Cerebellar cortex (tissue), 1 donor: ENCODE data around the gene CYP27B1.
A peak's percentile ranks its signal among the peaks of the same experiment; 100 is the strongest.
"Not testable (repeated sequence)": the region's sequence is repeated elsewhere in the genome, so short reads cannot be mapped to it uniquely, and the experiment has no call there.

Experiments used
- DNase-seq: peaks from one replicate; pipeline ENCODE4 v3.0.0-alpha.2; 2015; ENCODE audit warnings: low spot score

The CYP27B1 gene

DNA sequence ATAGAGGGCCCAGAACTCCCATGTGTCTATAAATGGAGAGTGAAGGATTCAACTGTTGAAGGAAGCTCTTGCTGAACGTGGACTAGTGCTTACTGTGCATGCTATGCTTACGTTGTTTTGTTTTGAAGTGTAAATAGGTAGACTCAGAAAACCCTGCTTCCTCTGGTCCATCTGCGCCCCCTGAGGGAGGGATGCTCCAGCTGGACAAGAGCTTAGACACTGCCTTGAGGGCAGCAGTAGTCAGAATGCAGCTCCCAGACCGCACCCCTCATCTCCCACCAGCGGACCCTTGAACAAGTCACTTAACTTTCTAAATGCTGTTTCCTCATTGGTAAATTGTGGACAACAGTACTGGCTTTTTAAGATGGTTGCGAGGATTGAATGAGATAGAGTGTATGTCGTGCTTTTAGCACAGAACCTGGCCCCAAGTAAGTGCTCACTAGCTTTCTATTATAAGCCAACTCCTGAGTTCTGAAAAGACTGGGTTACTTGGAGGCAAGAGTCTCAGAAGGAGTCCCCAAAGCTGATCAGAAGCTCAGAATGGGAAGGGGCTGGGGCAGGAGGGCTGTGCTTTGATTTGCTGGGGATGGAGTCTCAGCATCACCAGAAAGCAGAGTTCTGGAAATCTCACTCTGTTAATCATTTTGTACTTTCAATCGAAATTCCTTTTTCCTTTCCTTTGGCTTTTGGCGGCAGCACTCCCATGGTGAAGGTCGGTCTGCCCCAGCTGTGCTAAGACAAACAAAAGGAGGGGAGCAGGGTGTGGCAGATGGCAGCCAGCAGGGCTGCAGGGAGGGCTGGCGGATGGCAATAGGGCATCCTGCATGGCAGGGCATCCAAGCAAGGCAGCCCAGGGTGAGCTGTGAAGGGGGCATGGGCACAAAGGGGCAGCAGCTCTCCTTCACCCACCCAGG lies 43.9 kb downstream of the CYP27B1 start:
- DNase-seq: peak; percentile 28

DNA sequence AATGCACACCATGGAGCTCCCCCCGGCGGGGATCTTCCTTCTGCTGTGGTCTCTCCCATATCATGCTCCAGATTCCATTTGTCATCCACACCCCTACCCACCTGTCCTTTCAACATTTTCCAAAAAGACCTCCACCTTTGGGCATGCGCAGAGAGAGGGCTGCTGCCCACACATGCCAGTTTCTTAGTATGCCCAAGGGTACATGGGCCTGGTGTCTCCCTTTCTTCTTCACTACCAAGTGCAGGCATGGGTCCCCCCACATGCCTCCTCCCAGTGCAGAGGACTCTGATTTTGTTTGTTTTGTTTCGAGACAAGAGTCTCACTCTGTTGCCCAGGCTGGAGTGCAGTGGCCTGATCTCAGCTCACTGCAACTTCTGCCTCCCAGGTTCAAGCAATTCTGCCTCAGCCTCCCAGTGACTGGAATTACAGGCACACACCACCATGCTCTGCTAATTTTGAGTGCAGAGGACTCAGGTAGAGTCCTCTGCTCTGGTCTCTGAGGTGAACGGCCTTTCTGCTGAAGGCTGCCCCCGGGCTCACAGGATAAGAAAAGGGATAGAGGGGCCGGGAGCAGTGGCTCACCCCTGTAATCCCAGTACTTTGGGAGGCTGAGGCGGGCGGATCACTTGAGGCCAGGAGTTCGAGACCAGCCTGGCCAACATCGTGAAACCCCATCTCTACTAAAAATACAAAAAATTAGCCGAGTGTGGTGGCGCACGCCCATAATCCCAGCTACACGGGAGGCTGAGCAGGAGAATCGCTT lies 44.9 kb downstream of the CYP27B1 start:
- DNase-seq: not testable (repeated sequence)

DNA sequence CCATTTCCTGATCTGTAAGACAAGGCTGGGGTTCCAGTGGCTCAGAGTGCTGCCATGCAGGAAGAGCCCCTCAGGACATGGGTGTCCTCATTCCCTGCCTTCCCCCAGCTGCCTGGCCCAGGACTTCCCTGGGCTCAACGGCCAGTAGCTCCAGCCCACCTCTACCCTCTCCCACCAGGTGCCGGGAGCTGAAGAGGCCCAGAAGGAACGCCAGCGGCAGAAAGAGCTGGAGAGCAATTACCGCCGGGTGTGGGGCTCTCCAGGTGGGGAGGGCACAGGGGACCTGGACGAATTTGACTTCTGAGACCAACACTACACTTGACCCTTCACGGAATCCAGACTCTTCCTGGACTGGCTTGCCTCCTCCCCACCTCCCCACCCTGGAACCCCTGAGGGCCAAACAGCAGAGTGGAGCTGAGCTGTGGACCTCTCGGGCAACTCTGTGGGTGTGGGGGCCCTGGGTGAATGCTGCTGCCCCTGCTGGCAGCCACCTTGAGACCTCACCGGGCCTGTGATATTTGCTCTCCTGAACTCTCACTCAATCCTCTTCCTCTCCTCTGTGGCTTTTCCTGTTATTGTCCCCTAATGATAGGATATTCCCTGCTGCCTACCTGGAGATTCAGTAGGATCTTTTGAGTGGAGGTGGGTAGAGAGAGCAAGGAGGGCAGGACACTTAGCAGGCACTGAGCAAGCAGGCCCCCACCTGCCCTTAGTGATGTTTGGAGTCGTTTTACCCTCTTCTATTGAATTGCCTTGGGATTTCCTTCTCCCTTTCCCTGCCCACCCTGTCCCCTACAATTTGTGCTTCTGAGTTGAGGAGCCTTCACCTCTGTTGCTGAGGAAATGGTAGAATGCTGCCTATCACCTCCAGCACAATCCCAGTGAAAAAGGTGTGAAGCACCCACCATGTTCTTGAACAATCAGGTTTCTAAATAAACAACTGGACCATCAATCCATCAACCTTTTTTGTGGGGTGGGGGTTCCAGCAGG lies 46.0 kb downstream of the CYP27B1 start:
- DNase-seq: no peak

DNA sequence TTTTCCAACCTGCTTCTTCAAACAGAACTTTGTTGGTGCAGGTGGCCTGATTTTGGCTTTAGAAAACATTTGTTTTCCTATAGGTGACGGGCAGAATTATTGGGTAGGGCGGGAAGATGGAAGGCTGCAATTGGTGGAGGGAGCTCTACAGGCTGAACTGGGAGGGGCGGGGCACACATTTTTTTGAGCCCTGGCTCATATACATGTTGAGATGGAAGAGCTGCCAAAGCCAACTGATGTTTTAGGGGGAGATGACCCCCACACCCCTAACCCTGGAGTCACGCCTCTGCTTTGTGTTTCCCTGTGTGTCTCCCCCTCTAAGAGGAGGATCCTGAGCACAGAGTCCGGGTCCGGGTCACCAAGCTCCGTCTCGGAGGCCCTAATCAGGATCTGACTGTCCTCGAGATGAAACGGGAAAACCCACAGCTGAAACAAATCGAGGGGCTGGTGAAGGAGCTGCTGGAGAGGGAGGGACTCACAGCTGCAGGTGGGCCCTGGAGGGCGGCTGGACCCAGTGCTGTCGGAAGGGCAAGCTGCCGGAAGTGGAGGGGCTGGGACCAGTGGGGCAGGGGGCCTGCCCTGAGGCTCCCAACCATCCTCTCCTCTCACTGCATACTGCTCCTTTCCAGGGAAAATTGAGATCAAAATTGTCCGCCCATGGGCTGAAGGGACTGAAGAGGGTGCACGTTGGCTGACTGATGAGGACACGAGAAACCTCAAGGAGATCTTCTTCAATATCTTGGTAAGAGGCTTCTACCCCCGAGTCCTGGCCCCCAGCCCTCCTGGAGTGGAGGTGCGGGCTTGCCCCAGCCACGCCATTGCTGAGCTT lies 46.9 kb downstream of the CYP27B1 start:
- DNase-seq: no peak

DNA sequence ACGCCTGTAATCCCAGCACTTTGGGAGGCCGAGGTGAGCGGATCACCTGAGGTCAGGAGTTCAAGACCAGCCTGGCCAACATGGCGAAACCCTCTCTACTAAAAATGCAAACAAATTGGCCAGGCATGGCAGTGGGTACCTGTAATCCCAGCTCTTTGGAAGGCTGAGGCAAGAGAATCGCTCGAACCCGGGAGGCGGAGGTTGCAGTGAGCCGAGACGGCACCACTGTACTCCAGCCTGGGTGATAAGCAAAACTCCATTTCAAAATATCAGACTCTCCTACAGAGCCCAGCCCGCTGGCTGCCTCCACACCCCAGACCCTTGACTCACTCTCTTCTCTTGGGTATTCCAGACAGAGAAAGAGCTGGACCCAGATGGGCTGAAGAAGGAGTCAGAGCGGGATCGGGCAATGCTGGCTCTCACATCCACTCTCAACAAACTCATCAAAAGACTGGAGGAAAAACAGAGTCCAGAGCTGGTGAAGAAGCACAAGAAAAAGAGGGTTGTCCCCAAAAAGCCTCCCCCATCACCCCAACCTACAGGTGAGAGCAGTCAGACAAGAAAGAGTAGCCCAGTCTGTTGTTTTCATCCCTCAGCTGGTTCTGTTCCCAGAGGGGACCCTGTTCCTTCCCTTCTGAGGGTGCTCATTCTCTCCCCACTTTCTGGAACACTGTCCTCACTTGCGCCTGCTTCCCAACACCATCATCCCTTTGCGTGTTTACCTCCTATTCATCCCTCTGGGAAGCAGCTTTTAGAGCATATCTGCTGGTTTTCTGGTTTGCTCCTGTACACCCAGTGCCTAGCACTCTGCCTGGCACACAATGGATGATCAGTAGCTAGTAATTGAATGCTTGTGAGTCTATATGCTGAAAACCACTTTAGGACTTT lies 48.0 kb downstream of the CYP27B1 start:
- no peak for DNase-seq

DNA sequence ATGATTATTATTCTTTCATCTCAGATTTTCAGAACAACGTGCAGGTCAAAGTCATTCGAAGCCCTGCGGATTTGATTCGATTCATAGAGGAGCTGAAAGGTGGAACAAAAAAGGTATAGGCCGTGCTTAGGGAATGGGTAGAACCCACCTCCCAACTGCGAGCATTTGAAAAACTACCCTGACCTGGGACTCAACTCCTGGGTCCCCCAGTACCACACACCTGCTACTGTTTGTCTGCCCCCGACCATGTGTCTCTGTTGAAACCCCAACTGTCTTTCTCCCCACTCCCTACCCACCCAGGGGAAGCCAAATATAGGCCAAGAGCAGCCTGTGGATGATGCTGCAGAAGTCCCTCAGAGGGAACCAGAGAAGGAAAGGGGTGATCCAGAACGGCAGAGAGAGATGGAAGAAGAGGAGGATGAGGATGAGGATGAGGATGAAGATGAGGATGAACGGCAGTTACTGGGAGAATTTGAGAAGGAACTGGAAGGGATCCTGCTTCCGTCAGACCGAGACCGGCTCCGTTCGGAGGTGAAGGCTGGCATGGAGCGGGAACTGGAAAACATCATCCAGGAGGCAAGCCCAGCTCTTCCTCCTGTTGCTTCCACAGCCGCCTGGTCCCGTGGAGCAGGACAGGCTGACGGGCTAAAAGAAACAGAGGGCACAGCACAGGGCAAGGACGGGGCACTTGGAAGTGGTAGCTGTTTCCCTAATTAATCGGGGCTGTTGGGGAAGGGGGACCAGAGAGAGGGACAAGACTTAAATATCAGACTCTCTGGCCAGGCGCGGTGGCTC lies 48.8 kb downstream of the CYP27B1 start:
- DNase-seq: no peak

DNA sequence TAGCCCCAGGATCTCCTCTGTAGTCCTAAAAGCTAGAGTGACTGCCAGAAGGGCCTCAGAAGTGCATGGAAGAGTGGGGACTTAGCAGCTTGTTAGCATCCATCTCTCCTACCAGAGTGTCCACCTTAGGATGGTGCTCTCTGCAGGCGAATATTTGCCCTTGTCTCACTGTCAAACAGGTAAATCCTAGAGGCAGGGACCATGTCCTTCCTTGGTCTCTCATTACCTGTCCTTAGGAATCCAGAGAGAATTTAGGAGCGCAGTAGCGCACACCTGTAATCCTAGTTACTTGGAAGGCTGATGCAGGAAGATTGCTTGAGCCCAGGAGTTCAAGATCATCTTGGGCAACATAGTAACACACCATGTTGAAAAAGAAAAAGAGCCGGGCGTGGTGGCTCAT lies 49.7 kb downstream of the CYP27B1 start:
- DNase-seq: no peak

DNA sequence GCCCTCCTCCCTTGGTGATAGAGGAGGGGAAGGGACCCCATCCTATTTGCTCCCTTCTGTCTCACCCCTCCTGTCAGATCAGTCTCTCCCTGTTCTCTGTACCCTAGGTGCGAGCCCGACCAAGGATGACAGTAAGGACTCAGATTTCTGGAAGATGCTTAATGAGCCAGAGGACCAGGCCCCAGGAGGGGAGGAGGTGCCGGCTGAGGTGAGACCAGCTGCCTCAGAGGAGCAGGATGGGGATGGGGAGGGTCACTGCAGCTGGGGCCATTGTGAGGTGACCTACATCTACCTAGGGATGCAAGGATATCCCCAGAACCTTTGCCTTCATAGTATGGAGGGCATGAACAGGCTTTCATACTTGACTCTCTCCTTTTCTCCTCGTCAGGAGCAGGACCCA lies 50.6 kb downstream of the CYP27B1 start:
- no peak for DNase-seq

DNA sequence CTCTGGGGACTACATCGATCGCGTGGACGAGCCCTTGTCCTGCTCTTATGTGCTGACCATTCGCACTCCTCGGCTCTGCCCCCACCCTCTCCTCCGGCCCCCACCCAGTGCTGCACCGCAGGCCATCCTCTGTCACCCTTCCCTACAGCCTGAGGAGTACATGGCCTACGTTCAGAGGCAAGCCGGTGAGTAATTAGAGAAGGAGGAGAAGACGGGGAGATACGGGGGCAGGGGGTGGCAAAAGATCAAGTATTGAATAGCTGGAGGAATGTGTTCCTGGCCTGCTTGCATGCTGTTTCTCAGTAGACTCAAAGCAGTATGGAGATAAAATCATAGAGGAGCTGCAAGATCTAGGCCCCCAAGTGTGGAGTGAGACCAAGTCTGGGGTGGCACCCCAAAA lies 51.1 kb downstream of the CYP27B1 start:
- no peak for DNase-seq

DNA sequence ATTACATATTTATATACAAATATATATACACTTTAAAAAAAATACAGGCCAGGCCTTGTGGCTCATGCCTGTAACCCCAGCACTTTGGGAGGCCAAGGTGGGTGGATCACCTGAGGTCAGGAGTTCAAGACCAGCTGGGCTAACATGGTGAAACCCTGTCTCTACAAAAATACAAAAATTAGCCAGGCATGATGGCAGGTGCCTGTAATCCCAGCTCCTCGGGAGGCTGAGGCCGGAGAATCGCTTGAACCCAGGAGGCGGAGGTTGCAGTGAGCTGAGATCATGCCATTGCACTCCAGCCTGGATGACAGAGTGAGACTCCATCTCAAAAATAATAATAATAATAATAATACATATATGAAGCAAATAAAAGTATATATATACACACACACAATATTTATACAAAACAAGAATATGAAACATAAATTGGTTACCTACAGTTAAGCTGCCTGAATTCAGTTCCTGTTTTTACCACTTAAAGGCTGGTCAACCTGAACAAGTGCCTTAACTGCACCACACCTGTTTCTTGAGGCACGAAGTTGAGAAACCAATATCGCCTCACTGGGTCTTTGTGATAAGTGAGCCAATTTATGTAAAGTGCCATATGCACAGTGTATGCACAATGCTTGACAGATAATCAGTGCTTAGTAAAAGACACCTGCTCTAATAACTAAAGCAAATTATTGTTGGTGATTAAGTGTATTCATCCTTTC lies 51.7 kb downstream of the CYP27B1 start:
- DNase-seq: not testable (repeated sequence)

DNA sequence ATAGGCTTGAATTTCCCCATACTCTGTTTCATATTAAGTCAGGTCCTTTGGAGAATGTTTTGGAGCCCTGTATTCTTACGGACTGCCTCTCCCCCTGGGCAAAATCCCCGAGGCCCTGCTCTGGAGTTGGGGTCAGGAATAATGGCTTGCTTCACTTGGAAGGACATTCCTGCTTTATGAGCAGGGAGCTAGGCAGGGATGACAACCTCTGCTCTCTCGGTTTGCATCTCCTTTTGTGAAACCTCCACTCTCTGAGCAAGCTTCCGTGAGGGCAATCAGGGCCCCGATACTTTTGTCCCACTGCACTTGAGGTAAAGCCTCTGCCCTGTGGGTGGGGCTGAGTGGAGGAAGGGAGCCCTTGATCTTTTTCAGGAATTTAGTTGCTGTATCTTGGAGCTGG lies 53.7 kb downstream of the CYP27B1 start:
- no peak for DNase-seq

DNA sequence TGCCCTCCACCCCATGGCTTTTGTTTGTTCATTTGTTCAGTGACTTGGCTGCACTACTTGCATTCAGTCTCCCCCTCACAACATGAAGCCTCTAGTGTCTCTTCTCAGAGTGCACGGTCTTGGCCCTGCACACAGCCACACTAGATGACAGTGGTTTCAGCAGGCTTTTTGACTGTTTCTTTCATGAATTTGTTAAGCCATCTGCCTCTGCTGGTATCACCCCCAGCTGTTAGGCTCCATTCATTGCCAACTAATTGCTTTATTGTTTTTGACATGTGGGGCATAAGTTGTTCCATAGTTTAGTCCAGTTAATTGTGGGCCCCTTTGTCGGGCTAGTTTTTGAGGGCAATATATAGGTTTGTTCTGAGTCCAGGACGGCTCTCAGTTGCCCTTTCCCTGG lies 54.2 kb downstream of the CYP27B1 start:
- DNase-seq: no peak
